ENCODE data around the gene THYN1. TPM values are rescaled to one million over a fixed set of nuclear protein-coding genes. Genes with fewer than 3 reads are reported as not detected.

THYN1 gene
- total RNA-seq (87.4 and 90.2 TPM in 2 replicates), polyA plus RNA-seq (123 and 145 TPM in 2 replicates)

DNA sequence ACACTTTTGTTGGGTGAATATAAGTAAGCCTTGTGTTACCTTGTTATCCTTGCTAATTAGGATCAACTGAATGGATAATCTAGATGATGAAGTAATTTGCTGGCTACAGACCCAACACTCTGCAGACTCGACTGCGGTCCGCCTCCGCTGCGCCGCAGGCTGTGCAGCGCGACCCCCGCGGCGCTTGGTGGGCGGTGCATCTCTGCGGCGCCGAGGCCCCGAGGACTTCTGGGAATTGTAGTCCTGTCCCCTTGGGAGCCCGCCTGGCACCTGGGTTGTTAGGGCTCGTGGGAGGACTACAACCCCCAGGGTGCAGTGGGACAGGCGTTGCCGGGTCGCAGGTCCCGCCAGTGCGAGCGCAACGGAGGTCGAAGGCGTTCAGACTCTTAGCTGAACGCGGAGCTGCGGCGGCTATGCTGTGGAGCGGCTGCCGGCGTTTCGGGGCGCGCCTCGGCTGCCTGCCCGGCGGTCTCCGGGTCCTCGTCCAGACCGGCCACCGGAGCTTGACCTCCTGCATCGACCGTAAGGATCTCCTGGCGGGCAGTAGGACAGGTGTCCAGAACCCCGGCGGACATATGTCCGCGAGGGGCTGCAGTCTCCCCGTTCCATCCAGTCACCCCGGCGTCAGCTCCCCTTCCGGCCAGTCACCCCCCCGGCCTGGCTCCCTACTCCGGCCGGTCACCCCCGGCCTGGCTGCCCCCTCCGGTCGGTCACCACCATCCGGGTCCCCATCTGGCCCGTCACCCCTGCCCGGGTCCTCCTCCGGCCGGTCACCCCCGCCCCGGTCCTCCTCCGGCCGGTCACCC, at the start of gene THYN1, which contains the start of gene ACAD8:
Gene THYN1, minus strand, starts transcription at position 165 of the 806 bp plus-strand sequence. CDS start 470 bp downstream, outside the sequence.
Gene ACAD8, plus strand, starts transcription at position 381 of the 806 bp plus-strand sequence. Its CDS starts 33 bp downstream, at position 414.
- H3K9me3 ChIP-seq (ENCODE audit: low read depth): no peaks in the 10 kb centered on the region
- H3K4me3 ChIP-seq: peak within 1 kb of the TSS; percentile 54
- peak; percentile 98 to 99 for DNase-seq (ENCODE audit: low read depth in 1 of 2, low spot score in 1 of 2)
- peaks cover 5% of the 10 kb centered on the region for H3K4me1 ChIP-seq (ENCODE audit: low read depth)
- H3K36me3 ChIP-seq: peaks cover 20% of the 10 kb centered on the region
- no peaks in the 10 kb centered on the region for H3K27me3 ChIP-seq
- H3K27ac ChIP-seq: no peak within 1 kb of the TSS
- TF ChIP-seq, protein P1, sequence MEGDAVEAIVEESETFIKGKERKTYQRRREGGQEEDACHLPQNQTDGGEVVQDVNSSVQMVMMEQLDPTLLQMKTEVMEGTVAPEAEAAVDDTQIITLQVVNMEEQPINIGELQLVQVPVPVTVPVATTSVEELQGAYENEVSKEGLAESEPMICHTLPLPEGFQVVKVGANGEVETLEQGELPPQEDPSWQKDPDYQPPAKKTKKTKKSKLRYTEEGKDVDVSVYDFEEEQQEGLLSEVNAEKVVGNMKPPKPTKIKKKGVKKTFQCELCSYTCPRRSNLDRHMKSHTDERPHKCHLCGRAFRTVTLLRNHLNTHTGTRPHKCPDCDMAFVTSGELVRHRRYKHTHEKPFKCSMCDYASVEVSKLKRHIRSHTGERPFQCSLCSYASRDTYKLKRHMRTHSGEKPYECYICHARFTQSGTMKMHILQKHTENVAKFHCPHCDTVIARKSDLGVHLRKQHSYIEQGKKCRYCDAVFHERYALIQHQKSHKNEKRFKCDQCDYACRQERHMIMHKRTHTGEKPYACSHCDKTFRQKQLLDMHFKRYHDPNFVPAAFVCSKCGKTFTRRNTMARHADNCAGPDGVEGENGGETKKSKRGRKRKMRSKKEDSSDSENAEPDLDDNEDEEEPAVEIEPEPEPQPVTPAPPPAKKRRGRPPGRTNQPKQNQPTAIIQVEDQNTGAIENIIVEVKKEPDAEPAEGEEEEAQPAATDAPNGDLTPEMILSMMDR (IDR thresholded peaks at IDR 0.05; ENCODE audit: low read depth, low read length): no peak

DNA sequence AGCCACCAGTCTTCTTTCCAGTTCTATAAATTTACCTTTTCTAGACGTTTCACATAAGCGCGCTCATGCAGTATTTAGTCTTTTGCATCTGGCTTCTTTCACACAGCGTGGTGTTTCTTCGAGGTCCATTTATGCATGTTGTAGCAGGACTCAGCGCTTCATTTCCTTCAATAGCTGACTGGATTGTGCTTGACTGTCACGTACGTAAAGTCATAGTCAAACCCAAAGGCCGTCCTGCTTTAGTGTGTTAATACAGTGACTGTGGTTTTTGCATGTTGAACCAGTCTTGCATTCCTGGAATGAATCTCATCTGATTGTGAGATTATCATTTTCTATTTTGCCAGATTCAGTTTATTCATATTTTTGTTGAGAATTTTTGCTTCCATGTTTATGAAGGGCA, 41.5 kb upstream of the THYN1 start:
- Histone ChIP-seq H3K4me1 (ENCODE audit: low read depth) (no peaks in the 10 kb centered on the region), H3K36me3 (no peaks in the 10 kb centered on the region), H3K27me3 (no peaks in the 10 kb centered on the region), H3K4me3 (no peak overlapping the region), H3K9me3 (ENCODE audit: low read depth) (no peaks in the 10 kb centered on the region), H3K27ac (no peak overlapping the region)
- DNase-seq (ENCODE audit: low read depth in 1 of 2, low spot score in 1 of 2): no peak
- TF ChIP-seq, protein P1 (IDR thresholded peaks at IDR 0.05; ENCODE audit: low read depth, low read length): no peak

DNA sequence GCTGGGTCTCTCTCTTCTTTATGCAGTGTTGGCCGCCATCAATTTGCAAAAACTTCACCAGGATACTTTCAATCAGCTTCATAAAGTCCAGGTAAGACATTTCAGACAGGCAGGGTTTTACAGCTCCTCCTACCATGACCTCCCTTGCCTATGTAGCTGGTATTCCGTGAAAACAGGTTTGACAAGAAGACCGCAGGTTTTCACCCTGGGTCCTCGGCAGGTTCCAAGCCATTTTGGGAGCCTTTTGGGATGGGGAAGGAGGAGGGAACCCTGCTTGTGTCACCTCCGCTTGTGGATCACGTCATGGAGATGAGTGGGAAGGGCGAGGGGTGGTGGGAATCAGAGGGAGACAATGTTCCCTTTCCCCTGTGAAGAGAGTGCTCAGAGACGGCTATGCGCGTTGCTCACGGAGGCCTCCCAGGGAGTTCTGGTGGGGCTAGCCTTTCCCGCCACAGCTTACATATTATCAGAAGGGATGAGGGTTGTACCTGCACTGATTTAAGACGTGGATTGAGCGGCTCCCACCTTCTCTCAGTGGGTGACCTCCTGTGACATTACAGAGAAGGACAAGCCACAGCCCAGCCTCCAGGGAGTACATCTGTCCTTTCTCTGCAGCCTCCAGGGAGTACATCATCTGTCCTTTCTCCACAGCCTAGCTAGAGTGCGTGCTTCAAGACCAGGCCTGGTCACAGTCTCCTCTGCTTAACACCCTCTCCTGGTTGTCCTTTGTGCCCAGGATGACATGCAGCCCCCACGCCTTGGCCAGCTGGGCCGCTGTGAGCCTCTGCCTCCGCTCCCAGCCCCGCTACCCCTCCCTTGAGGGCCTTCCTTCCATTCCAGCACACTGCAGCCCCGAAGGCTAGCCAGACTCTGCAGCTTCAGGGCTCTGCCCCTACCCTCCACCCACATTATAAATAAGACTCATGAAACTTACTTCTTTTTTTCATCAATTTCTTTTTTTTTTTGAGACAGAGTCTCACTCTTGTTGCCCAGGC, 40.3 kb upstream of the THYN1 start:
- H3K36me3 ChIP-seq: no peaks in the 10 kb centered on the region
- no peaks in the 10 kb centered on the region for H3K4me1 ChIP-seq (ENCODE audit: low read depth)
- H3K4me3 ChIP-seq: no peak overlapping the region
- no peaks in the 10 kb centered on the region for H3K27me3 ChIP-seq
- no peak overlapping the region for H3K27ac ChIP-seq
- H3K9me3 ChIP-seq (ENCODE audit: low read depth): no peaks in the 10 kb centered on the region
- TF ChIP-seq, protein P1 (IDR thresholded peaks at IDR 0.05; ENCODE audit: low read depth, low read length): no peak
- no peak for DNase-seq (ENCODE audit: low read depth in 1 of 2, low spot score in 1 of 2)

DNA sequence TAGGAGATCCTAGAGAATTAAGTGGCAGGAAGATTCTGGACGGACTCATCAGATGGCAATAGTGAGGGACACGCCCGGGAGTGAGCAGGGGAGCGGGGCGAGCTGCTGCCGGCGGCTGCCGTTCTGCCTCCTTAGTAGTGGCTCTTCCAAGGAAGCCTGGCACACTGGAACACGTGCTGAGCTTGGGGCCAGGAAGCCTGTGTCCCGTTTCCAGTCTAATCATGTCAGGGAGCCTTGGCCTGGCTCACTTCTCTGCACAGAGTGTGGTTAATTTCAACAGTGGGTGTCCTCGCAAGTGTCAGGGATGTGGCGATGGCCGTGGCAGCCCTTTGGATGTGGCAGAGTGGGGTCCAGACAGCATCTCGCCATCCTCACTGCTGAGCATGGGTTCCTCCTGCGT, 39.5 kb upstream of the THYN1 start:
- Histone ChIP-seq H3K9me3 (ENCODE audit: low read depth) (no peaks in the 10 kb centered on the region), H3K4me1 (ENCODE audit: low read depth) (no peaks in the 10 kb centered on the region), H3K36me3 (no peaks in the 10 kb centered on the region), H3K27ac (no peak overlapping the region), H3K4me3 (no peak overlapping the region), H3K27me3 (no peaks in the 10 kb centered on the region)
- no peak for DNase-seq (ENCODE audit: low read depth in 1 of 2, low spot score in 1 of 2)
- TF ChIP-seq, protein P1 (IDR thresholded peaks at IDR 0.05; ENCODE audit: low read depth, low read length): no peak

DNA sequence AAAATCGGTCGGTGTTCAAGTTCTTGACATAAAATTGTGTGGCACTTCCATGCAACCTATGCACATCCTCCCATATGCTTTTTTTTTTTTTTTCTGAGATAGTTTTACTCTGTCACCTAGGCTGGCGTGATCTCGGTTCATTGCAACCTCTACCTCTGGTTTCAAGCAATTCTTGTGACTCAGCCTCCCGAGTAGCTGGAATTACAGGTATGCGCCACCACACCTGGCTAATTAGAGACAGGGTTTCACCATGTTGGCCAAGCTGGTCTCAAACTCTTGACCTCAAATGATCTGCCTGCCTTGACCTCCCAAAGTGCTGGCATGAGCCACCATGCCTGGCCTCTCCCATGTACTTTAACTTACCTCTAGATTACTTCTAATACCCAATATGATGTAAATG, 38.0 kb upstream of the THYN1 start:
- Histone ChIP-seq H3K9me3 (ENCODE audit: low read depth) (no peaks in the 10 kb centered on the region), H3K36me3 (no peaks in the 10 kb centered on the region), H3K27me3 (no peaks in the 10 kb centered on the region), H3K4me1 (ENCODE audit: low read depth) (no peaks in the 10 kb centered on the region), H3K27ac (no peak overlapping the region), H3K4me3 (no peak overlapping the region)
- no peak for DNase-seq (ENCODE audit: low read depth in 1 of 2, low spot score in 1 of 2)
- TF ChIP-seq, protein P1 (IDR thresholded peaks at IDR 0.05; ENCODE audit: low read depth, low read length): no peak

Measured in cardiac muscle cell (in vitro differentiated cells and primary cell).